Measurements from ENCODE around the gene PSMC3.

Gene PSMC3

GRCh38 chr11:47451990-47452389 lies 25.8 kb upstream of the PSMC3 start:
- TF ChIP-seq CTCF (IDR thresholded peaks at IDR 0.05; ENCODE audit: low read depth, low read length, poor library complexity, severe bottlenecking) (no peak), EZH2phosphoT487 (IDR thresholded peaks at IDR 0.05; ENCODE audit: borderline replicate concordance, low read length) (no peak)
- H3F3A ChIP-seq (ENCODE audit: control insufficient read depth, insufficient read depth) = no peaks in the 10 kb centered on the region
- no peaks in the 10 kb centered on the region for H4K20me1 ChIP-seq (ENCODE audit: control insufficient read depth, insufficient read depth, low read depth, low read length)
- H3K36me3 ChIP-seq (ENCODE audit: control insufficient read depth, low read length) = no peaks in the 10 kb centered on the region
- no peak overlapping the region for H3K4me3 ChIP-seq (ENCODE audit: low read length)
- no peaks in the 10 kb centered on the region for H3K9me3 ChIP-seq (ENCODE audit: control insufficient read depth, insufficient read depth, low read length)
- H3K4me1 ChIP-seq (ENCODE audit: control insufficient read depth, low read length) = no peaks in the 10 kb centered on the region
- no peak overlapping the region for H3K27ac ChIP-seq (ENCODE audit: low read depth, low read length)
- H3K27me3 ChIP-seq (ENCODE audit: control insufficient read depth, low read length) = no peaks in the 10 kb centered on the region
- no peaks in the 10 kb centered on the region for H3K79me2 ChIP-seq (ENCODE audit: control insufficient read depth, low read length)
- H3K9me2 ChIP-seq (replicated peaks; ENCODE audit: control insufficient read depth, low read length) = no peaks in the 10 kb centered on the region
- H3K4me2 ChIP-seq (ENCODE audit: low read length) = no peak overlapping the region

- no peak overlapping the region for H3K4me3 ChIP-seq (ENCODE audit: low read length)
- no peaks in the 10 kb centered on the region for H3F3A ChIP-seq (ENCODE audit: control insufficient read depth, insufficient read depth)
- TF ChIP-seq CTCF (IDR thresholded peaks at IDR 0.05; ENCODE audit: low read depth, low read length, poor library complexity, severe bottlenecking) (no peak), EZH2phosphoT487 (IDR thresholded peaks at IDR 0.05; ENCODE audit: borderline replicate concordance, low read length) (no peak)
- H3K4me2 ChIP-seq (ENCODE audit: low read length) = no peak overlapping the region
- no peaks in the 10 kb centered on the region for H3K9me2 ChIP-seq (replicated peaks; ENCODE audit: control insufficient read depth, low read length)
- no peaks in the 10 kb centered on the region for H3K79me2 ChIP-seq (ENCODE audit: control insufficient read depth, low read length)
- H3K27me3 ChIP-seq (ENCODE audit: control insufficient read depth, low read length) = no peaks in the 10 kb centered on the region
- H3K36me3 ChIP-seq (ENCODE audit: control insufficient read depth, low read length) = no peaks in the 10 kb centered on the region
- H3K4me1 ChIP-seq (ENCODE audit: control insufficient read depth, low read length) = no peaks in the 10 kb centered on the region
- H3K27ac ChIP-seq (ENCODE audit: low read depth, low read length) = no peak overlapping the region
- H4K20me1 ChIP-seq (ENCODE audit: control insufficient read depth, insufficient read depth, low read depth, low read length) = no peaks in the 10 kb centered on the region
- no peaks in the 10 kb centered on the region for H3K9me3 ChIP-seq (ENCODE audit: control insufficient read depth, insufficient read depth, low read length)
These were observed 25.2 kb upstream of the PSMC3 start for GRCh38 chr11:47451436-47451835.

- Histone ChIP-seq H3K4me1 (ENCODE audit: control insufficient read depth, low read length) (no peaks in the 10 kb centered on the region), H3K79me2 (ENCODE audit: control insufficient read depth, low read length) (no peaks in the 10 kb centered on the region), H3F3A (ENCODE audit: control insufficient read depth, insufficient read depth) (no peaks in the 10 kb centered on the region), H3K27ac (ENCODE audit: low read depth, low read length) (no peak overlapping the region), H3K9me3 (ENCODE audit: control insufficient read depth, insufficient read depth, low read length) (no peaks in the 10 kb centered on the region), H3K4me3 (ENCODE audit: low read length) (no peak overlapping the region), H3K36me3 (ENCODE audit: control insufficient read depth, low read length) (no peaks in the 10 kb centered on the region), H3K27me3 (ENCODE audit: control insufficient read depth, low read length) (no peaks in the 10 kb centered on the region), H4K20me1 (ENCODE audit: control insufficient read depth, insufficient read depth, low read depth, low read length) (no peaks in the 10 kb centered on the region), H3K9me2 (replicated peaks; ENCODE audit: control insufficient read depth, low read length) (no peaks in the 10 kb centered on the region), H3K4me2 (ENCODE audit: low read length) (no peak overlapping the region)
- TF ChIP-seq EZH2phosphoT487 (IDR thresholded peaks at IDR 0.05; ENCODE audit: borderline replicate concordance, low read length) (no peak), CTCF (IDR thresholded peaks at IDR 0.05; ENCODE audit: low read depth, low read length, poor library complexity, severe bottlenecking) (no peak)
These were observed 23.3 kb upstream of the PSMC3 start for GRCh38 chr11:47449541-47449940.
